K562 (cell line): ENCODE data around the gene IGF2BP1. TPM values are rescaled to one million over a fixed set of nuclear protein-coding genes. Genes with fewer than 3 reads are reported as not detected.

Source experiments
- ATAC-seq: fragments of 200-7000 bp; cut with Tn5 transposase; 3 replicates; pipeline ENCODE4 v1.9.1; 2020; ENCODE audit warnings: moderate library complexity
- BruUV-seq: library from RNA; stranded (reverse); fragments of 400-500 nt; replicated peaks from 2 replicates; lab custom pipeline; 2021; lab: Mats Ljungman, UMichigan
- CTCF ChIA-PET: fragments of 300-600 bp; formaldehyde crosslinking; extraction: SDS; loops from one replicate; lab custom pipeline; 2021; ENCODE audit warnings: low intra/inter-chr PET ratio; lab: Yijun Ruan, JAX
- POLR2A ChIA-PET: fragments of 300-600, 350-650 bp; sonication (Branson Sonifier 250); formaldehyde crosslinking; extraction: SDS; loops from one replicate; lab custom pipeline; 2021; ENCODE audit warnings: antibody characterized with exemption, inconsistent platforms; lab: Yijun Ruan, JAX
- DNase-seq, 4 experiments: peaks; one replicate each; pipeline versions ENCODE4 v3.0.0 to v3.0.0-alpha.2; 2011 to 2018; ENCODE audit warnings: low spot score in 3 of 4, mixed read lengths in 3 of 4; ENCODE audit errors: extremely low read depth in 1 of 4
- FAIRE-seq: peaks from 2 replicates; lab custom pipeline; 2011; peaks lifted over from hg19 to GRCh38; lab: Jason Lieb, UNC
- H2AFZ ChIP-seq: 2 replicates; pipeline ENCODE4 v1.6.0; 2011; ENCODE audit warnings: low read depth, low read length, control low read depth, inconsistent platforms
- H3K27ac ChIP-seq: fragments of 200-600 bp; 3 replicates; pipeline ENCODE4 v1.8.0; 2011; ENCODE audit warnings: low read depth, mild to moderate bottlenecking, control low read depth, inconsistent platforms, low read length, moderate library complexity, mixed read lengths; ENCODE audit errors: extremely low read depth
- H3K27me3 ChIP-seq, 2 experiments: fragments of 300-600 bp in 1 of 2; 2 replicates in 1 of 2; 3 replicates in 1 of 2; pipeline versions ENCODE4 v1.6.0 to v1.8.0; 2011; ENCODE audit warnings: inconsistent platforms in 2 of 2, low read length in 2 of 2, mild to moderate bottlenecking in 1 of 2, mixed read lengths in 1 of 2, moderate library complexity in 1 of 2; ENCODE audit not compliant: control insufficient read depth in 2 of 2, insufficient read depth in 2 of 2
- H3K36me3 ChIP-seq: fragments of 300-600 bp; 3 replicates; pipeline ENCODE4 v1.8.0; 2011; ENCODE audit warnings: mild to moderate bottlenecking, low read length, inconsistent platforms; ENCODE audit not compliant: control insufficient read depth, insufficient read depth
- H3K4me1 ChIP-seq, 2 experiments: fragments of 200-600 bp in 1 of 2; replicated peaks in 1 of 2; 2 replicates in 1 of 2; 3 replicates in 1 of 2; pipeline versions ENCODE4 v1.5.1 to v1.8.0; 2011; ENCODE audit warnings: inconsistent platforms in 2 of 2, low read length in 2 of 2, mild to moderate bottlenecking in 1 of 2, mixed read lengths in 1 of 2, moderate library complexity in 1 of 2; ENCODE audit not compliant: control insufficient read depth in 2 of 2, insufficient read depth in 2 of 2
- H3K4me2 ChIP-seq: 2 replicates; pipeline ENCODE4 v1.6.1; 2011; ENCODE audit warnings: low read length, control low read depth, inconsistent platforms, mixed read lengths; ENCODE audit not compliant: insufficient read depth
- H3K4me3 ChIP-seq: fragments of 200-600 bp; sonication (generic), shearing (Covaris generic); 2 replicates; pipeline ENCODE4 v1.5.1; 2016; ENCODE audit warnings: control low read depth, inconsistent platforms
- H3K79me2 ChIP-seq: fragments of 200-600 bp; 3 replicates; pipeline ENCODE4 v1.8.0; 2011; ENCODE audit warnings: low read length, inconsistent platforms; ENCODE audit not compliant: control insufficient read depth, insufficient read depth
- H3K9ac ChIP-seq, 2 experiments: 2 replicates each; pipeline versions ENCODE4 v1.6.0 to v1.6.1; 2011; ENCODE audit warnings: low read depth in 2 of 2, low read length in 2 of 2, control low read depth in 1 of 2, inconsistent platforms in 1 of 2, mild to moderate bottlenecking in 1 of 2, mixed read lengths in 1 of 2; ENCODE audit not compliant: insufficient read depth in 1 of 2
- H3K9me1 ChIP-seq: one replicate; pipeline ENCODE4 v1.6.0; 2011; ENCODE audit warnings: inconsistent platforms, mild to moderate bottlenecking, low read length, moderate library complexity; ENCODE audit not compliant: control insufficient read depth, insufficient read depth
- H3K9me3 ChIP-seq: replicated peaks from 2 replicates; pipeline ENCODE4 v1.5.1; 2011; ENCODE audit warnings: low read depth, low read length, inconsistent platforms; ENCODE audit not compliant: control insufficient read depth, insufficient read depth
- H4K20me1 ChIP-seq: replicated peaks from 2 replicates; pipeline ENCODE4 v1.6.1; 2011; ENCODE audit warnings: low read length, inconsistent platforms, mixed read lengths; ENCODE audit not compliant: control insufficient read depth, insufficient read depth
- ADNP ChIP-seq: fragments of 200-800 bp; sonication (Bioruptor generic); IDR thresholded peaks from 2 replicates; pipeline ENCODE4 v1.6.1; 2016; ENCODE audit warnings: missing genetic modification characterization, missing compliant biosample characterization
- BRD9 ChIP-seq: fragments of 450-650 bp; IDR thresholded peaks from 2 replicates; pipeline ENCODE4 v1.6.1; 2018; ENCODE audit warnings: low read depth; ENCODE audit not compliant: partially characterized antibody
- BRF1 ChIP-seq: IDR thresholded peaks from 3 replicates; pipeline ENCODE4 v1.6.1; 2011; ENCODE audit warnings: borderline replicate concordance, mild to moderate bottlenecking; ENCODE audit not compliant: insufficient read length; ENCODE audit errors: extremely low read depth
- MITF ChIP-seq: IDR thresholded peaks from 2 replicates; pipeline ENCODE4 v1.6.1; 2014; ENCODE audit warnings: antibody characterized with exemption
- SRF ChIP-seq, 2 experiments: fragments of 250-450, 450-650 bp in 1 of 2; sonication (Bioruptor Pico) in 1 of 2; sonication (generic) in 1 of 2; formaldehyde crosslinking; IDR thresholded peaks; 2 replicates each; pipeline versions ENCODE4 v1.5.0 to v1.5.1; 2020 to 2022; ENCODE audit warnings: mild to moderate bottlenecking in 1 of 2, missing genetic modification reagents in 1 of 2
- TEAD2 ChIP-seq: fragments of 450-650 bp; IDR thresholded peaks from 2 replicates; pipeline ENCODE4 v1.6.1; 2016; ENCODE audit warnings: missing genetic modification characterization, control low read depth, missing compliant biosample characterization
- ZNF175 ChIP-seq: fragments of 200-800 bp; sonication (Bioruptor generic); IDR thresholded peaks from 2 replicates; pipeline ENCODE4 v1.6.1; 2016; ENCODE audit warnings: low read depth, mild to moderate bottlenecking, missing genetic modification characterization, missing compliant biosample characterization
- WGBS: fragments of 100-300 bp; shearing (Covaris generic); methylation state at CpG from one replicate; pipeline ENCODE4 v1.1.6; 2016; ENCODE audit warnings: low coverage, mixed read lengths; ENCODE audit not compliant: insufficient coverage; ENCODE audit errors: missing lambda C conversion rate; 5-methylcytosine and 5-hydroxymethylcytosine counted together
- in situ Hi-C: fragments of 300-500 bp; cut with MboI; formaldehyde crosslinking; loops from 4 replicates; pipeline ENCODE4 v1.15.0; 2018; ENCODE audit warnings: inconsistent platforms, mixed read lengths
- intact Hi-C: fragments of 100-400 bp; cut with micrococcal nuclease; formaldehyde crosslinking; loops from 2 replicates; pipeline ENCODE4 v1.14.2; 2022
- polyA plus RNA-seq, 8 experiments: library from polyadenylated mRNA; depleted of rRNA in 4 of 8; stranded (reverse) in 5 of 8; unstranded in 3 of 8; fragments of >200 nt; fragmentation: Nextera tagmentation in 2 of 8; fragmentation: Illumina TruSeq in 1 of 8; extraction: Ambion mirVana in 2 of 8; extraction: Trizol in 1 of 8; gene quantifications; 2 replicates each; pipeline versions ENCODE4 v1.2.1 to v1.2.3, GENCODE V29; 2011 to 2014; ENCODE audit warnings: inconsistent platforms in 1 of 8, missing spikeins in 1 of 8
- total RNA-seq, 7 experiments: library from RNA; depleted of rRNA in 6 of 7; stranded (reverse); fragments of >200 nt in 6 of 7; fragmentation: Illumina TruSeq in 2 of 7; extraction: Trizol in 2 of 7; gene quantifications; 2 replicates each; pipeline versions ENCODE4 v1.2.1 to v1.2.3, GENCODE V29; 2011 to 2021; ENCODE audit warnings: low replicate concordance in 1 of 7
- TF ChIP-seq, protein P1 (sequence below): sonication (generic); IDR thresholded peaks from 2 replicates; pipeline ENCODE4 v1.6.1; 2016

Gene IGF2BP1
- total and polyA plus RNA-seq, 9 of the 15 experiments (the other 6 are each of a cell fraction or from before 2014, with no cell fraction given) = 13.0 to 318 (median 53.6) TPM

DNA sequence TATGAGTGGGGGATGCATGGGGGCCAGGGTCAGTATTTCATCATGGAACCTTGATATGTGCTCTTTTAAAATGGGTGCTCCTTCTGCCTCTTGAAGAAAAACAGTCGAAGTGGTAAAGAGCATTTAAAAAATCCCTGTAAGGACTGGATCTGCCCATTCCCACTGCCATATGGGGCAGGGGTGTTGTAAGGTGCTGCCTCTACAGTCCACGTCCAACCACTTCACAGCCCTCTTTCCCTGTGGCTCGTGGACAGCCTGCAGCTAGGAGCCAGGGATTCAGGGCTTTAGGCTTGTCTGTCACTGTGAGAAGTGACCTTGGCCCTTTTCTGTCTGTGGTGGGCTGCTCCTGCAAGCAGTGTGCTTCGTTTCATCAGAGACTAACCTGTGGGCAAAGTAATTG lies 44.3 kb downstream of the IGF2BP1 start:
- intact Hi-C loops (no loop called here), in situ Hi-C loops (loop anchor here (25.0 kb wide), 1 partner anchor 354 kb away; no protein-coding TSS in a partner anchor)
- Histone ChIP-seq H3K27ac (no peak overlapping the region), H3K4me3 (no peak overlapping the region), H3K4me2 (no peak overlapping the region), H3K4me1 (peaks cover 0 to 4% of the 10 kb centered on the region in 2 experiments; a peak in 2 of 5 replicates), H3K9ac (no peak overlapping the region), H4K20me1 (peaks cover 2% of the 10 kb centered on the region; the same call in 1 of the 2 replicates), H3K79me2 (peaks cover 12% of the 10 kb centered on the region; the same call in 2 of the 3 replicates), H3K27me3 (no peaks in the 10 kb centered on the region), H3K9me3 (no peaks in the 10 kb centered on the region), H3K9me1 (no peaks in the 10 kb centered on the region), H2AFZ (no peak overlapping the region), H3K36me3 (peaks cover 97% of the 10 kb centered on the region)
- WGBS = 89% methylated on average over 4 of the region's 4 CpGs
- CTCF ChIA-PET = no interaction called here
- TF ChIP-seq TEAD2 (tag) (no peak), ZNF175 (CRISPR knock-in tag) (no peak), ADNP (tag) (no peak), MITF (no peak), SRF (CRISPR knock-in tag; IDR thresholded peaks at IDR 0.05) (no peak), BRF1 (no peak), BRD9 (no peak)
- TF ChIP-seq, protein P1, sequence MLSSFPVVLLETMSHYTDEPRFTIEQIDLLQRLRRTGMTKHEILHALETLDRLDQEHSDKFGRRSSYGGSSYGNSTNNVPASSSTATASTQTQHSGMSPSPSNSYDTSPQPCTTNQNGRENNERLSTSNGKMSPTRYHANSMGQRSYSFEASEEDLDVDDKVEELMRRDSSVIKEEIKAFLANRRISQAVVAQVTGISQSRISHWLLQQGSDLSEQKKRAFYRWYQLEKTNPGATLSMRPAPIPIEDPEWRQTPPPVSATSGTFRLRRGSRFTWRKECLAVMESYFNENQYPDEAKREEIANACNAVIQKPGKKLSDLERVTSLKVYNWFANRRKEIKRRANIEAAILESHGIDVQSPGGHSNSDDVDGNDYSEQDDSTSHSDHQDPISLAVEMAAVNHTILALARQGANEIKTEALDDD = no peak
- DNase-seq (no peak), ATAC-seq (no peak), FAIRE-seq (no peak)
- BruUV-seq = no TSS peak
- POLR2A ChIA-PET = no interaction called here
